Colonic mucosa (tissue), 4 donors: ENCODE measurements around the gene ATG101. TPM values are rescaled to one million over a fixed set of nuclear protein-coding genes. Genes with fewer than 3 reads are reported as not detected.
A peak's percentile ranks its signal among the peaks of the same experiment; 100 is the strongest.

Source experiments
- DNase-seq: peaks from one replicate; pipeline ENCODE4 v3.0.0-alpha.2; 2020
- H3K27ac ChIP-seq: fragments of 200-600 bp; one replicate; pipeline ENCODE4 v1.8.0; 2021
- H3K27me3 ChIP-seq: fragments of 200-600 bp; one replicate; pipeline ENCODE4 v1.8.0; 2021
- H3K36me3 ChIP-seq: fragments of 200-600 bp; one replicate; pipeline ENCODE4 v1.8.0; 2021
- H3K4me1 ChIP-seq: fragments of 200-600 bp; one replicate; pipeline ENCODE4 v1.8.0; 2021; ENCODE audit warnings: mild to moderate bottlenecking
- H3K4me3 ChIP-seq: fragments of 200-600 bp; one replicate; pipeline ENCODE4 v1.8.0; 2021
- H3K9ac ChIP-seq, 2 donors: one replicate each; pipeline ENCODE4 v1.7.0; 2013; ENCODE audit warnings: control low read depth in 2 of 2, low read depth in 2 of 2, low read length in 2 of 2
- H3K9me3 ChIP-seq: fragments of 200-600 bp; one replicate; pipeline ENCODE4 v1.8.0; 2021
- CTCF ChIP-seq: fragments of 200-600 bp; IDR thresholded peaks from one replicate; pipeline ENCODE4 v1.8.0; 2022; ENCODE audit warnings: antibody characterized with exemption, mild to moderate bottlenecking
- intact Hi-C: fragments of 100-400 bp; cut with DNase I; formaldehyde crosslinking; loops from one replicate; pipeline ENCODE4 v1.14.1; 2022
- total RNA-seq, 2 donors: library from RNA; stranded (reverse); fragmentation: NEBNext Ultra II Directional in 1 of 2; extraction: Animal tissue kit (Norgen Biotek cat#: 25700) in 1 of 2; gene quantifications; one replicate each; pipeline ENCODE4 v1.2.1, GENCODE V29; 2021
- donor health status: healthy.
- donor health status: DM: no; HTN: no; CAD: no.
- donor health status: DM: no; HTN: no; CAD: no.

Gene ATG101
- total RNA-seq, 2 donors from 2014 or later = 37.7 to 44.0 TPM

DNA sequence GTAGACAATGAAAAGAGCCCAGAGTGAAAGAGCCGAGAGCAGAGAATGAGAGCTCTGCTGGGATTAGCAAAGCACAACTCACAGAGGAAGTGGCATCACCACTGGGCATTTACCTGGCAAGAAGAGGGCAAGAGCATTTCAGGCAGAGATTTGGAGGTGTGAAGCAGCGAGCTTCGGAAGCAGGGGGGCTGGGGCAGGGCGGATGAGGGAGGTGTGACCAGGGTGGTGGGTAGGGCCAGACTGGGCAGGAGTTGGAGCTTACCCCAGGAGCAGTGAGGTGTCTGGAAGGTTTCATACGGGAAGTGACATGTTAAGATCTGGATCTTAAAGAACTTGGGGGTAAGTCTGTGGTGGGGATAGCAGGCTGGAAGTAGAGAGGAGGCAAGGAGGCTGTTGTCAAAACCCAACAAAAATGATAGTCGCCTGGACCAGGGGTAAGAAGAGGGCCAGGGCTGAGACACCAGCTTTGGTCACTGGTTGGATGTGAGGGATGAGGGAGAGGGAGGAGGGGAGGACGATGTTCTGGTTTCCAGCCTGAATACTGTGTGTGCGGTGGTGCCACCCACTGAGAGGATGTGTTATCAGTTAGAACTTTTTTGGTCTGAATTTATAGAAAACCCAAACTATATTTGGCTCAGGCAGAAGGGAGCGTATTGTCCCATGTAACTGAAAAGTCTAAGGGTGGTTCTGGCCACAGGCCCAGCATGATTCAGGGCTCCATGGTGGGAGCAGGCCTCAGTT is 14.9 kb downstream of the ATG101 start:
- Histone ChIP-seq H3K36me3 (no peaks in the 10 kb centered on the region), H3K27me3 (no peaks in the 10 kb centered on the region), H3K9me3 (no peaks in the 10 kb centered on the region), H3K4me3 (no peak overlapping the region), H3K4me1 (no peaks in the 10 kb centered on the region), H3K9ac (no peak overlapping the region), H3K27ac (no peak overlapping the region)
- TF ChIP-seq CTCF = no peak
- DNase-seq = no peak
- intact Hi-C loops = no loop called here

GRCh38 chr12:52085682-52086180 is 16.0 kb downstream of the ATG101 start:
- no peaks in the 10 kb centered on the region for H3K9me3 ChIP-seq
- no peak for TF ChIP-seq CTCF
- intact Hi-C loops = no loop called here
- no peak for DNase-seq
- H3K9ac ChIP-seq = peak overlapping the region in 1 of 2 donors; percentile 52
- H3K27me3 ChIP-seq = no peaks in the 10 kb centered on the region
- H3K27ac ChIP-seq = no peak overlapping the region
- no peaks in the 10 kb centered on the region for H3K4me1 ChIP-seq
- no peaks in the 10 kb centered on the region for H3K36me3 ChIP-seq
- H3K4me3 ChIP-seq = no peak overlapping the region

- H3K36me3 ChIP-seq = no peaks in the 10 kb centered on the region
- DNase-seq = no peak
- no peaks in the 10 kb centered on the region for H3K27me3 ChIP-seq
- H3K9ac ChIP-seq = peak overlapping the region in 1 of 2 donors; percentile 52
- no peak overlapping the region for H3K4me3 ChIP-seq
- TF ChIP-seq CTCF = no peak
- intact Hi-C loops = no loop called here
- H3K9me3 ChIP-seq = no peaks in the 10 kb centered on the region
- H3K27ac ChIP-seq = no peak overlapping the region
- no peaks in the 10 kb centered on the region for H3K4me1 ChIP-seq
Measured at GRCh38 chr12:52086366-52086765, 16.6 kb downstream of the ATG101 start.

DNA sequence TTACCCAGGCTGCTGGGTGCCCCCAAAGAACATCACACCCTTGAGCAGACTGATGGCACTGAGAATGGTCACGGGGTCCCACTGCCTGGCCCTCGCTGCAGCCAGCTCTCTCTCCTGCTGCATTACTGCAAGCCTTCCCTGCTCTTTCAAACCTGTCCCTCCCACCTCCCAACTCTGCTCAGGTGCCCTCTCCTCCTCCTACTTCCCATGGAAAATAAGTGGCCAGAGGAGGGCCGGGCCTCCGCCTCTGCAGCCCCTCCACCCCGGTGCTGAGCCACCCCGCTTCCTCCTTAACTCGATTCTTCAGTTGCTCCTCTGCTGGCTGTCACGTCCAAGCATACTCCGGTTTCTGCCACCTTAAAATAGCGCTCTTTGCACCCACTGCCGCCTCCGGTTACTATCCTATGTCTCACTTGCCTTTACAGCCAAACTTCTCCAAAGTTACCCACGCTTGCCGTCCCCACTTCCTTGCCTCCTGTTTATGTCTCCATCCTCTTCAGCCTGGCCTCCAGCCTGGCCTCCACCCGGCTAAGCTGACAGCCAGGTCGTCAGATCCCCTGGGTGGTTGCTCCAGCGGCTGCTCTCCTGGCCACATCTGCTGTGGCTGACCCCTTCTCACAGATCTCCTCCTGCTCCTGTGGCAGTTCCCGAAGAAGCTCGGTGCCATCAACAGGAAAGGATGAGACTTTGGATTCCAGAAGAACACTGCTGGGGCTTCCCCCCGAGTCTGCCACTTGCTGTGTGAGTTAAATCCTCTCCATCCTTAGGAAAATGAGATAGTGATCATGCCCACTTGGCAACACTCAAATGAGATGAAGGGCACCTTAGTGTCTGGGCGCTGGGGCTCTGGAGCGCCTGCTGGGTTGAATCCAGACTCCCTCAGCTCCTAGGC is 17.4 kb downstream of the ATG101 start:
- Histone ChIP-seq H3K36me3 (no peaks in the 10 kb centered on the region), H3K27ac (no peak overlapping the region), H3K9me3 (no peaks in the 10 kb centered on the region)

More for the DNA sequence above, 17.4 kb downstream of the ATG101 start:
- no peak for DNase-seq
- intact Hi-C loops = no loop called here
- Histone ChIP-seq H3K4me3 (no peak overlapping the region), H3K27me3 (no peaks in the 10 kb centered on the region), H3K9ac (no peak overlapping the region), H3K4me1 (no peaks in the 10 kb centered on the region)
- no peak for TF ChIP-seq CTCF
